ENCODE data around the gene ANKRD13B. TPM values are rescaled to one million over a fixed set of nuclear protein-coding genes. Genes with fewer than 3 reads are reported as not detected.

ANKRD13B gene
- total and polyA plus RNA-seq, 3 donors from 2014 or later: 32.8 to 59.8 (median 48.8) TPM

DNA sequence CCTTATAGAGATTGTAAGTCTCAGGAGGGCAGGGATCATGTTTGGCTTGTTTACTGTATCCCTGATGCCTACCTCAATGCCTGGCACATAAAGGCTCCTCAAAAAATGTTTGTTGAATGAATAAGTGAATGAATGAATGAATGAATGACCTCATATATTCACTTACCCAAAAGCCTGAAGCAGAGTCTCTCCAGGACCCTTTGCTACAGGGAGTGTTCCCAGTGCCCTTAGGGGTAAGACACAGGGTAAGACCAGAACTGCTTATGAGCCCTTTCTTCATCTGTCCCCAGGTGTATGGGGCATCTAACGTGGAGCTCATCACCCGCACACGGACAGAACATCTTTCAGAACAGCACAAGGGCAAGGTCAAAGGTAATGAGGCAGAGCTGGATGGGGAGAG is 17.5 kb downstream of the ANKRD13B start:
- Histone ChIP-seq H3K4me3 (no peak overlapping the region), H3K4me1 (peaks cover 20% of the 10 kb centered on the region), H3K9me3 (no peaks in the 10 kb centered on the region), H3K27me3 (no peaks in the 10 kb centered on the region), H3K27ac (no peak overlapping the region), H3K36me3 (ENCODE audit: low read depth, missing control alignments) (no peaks in the 10 kb centered on the region)
- intact Hi-C loops (cut with DNase I; ENCODE audit: low total_unique reads): no loop called here
- WGBS, 2 donors: 64 to 84% methylated on average over 3 of the region's 3 CpGs
- no peak for TF ChIP-seq POLR2A (IDR thresholded peaks at IDR 0.05)
- TF ChIP-seq, protein P1, sequence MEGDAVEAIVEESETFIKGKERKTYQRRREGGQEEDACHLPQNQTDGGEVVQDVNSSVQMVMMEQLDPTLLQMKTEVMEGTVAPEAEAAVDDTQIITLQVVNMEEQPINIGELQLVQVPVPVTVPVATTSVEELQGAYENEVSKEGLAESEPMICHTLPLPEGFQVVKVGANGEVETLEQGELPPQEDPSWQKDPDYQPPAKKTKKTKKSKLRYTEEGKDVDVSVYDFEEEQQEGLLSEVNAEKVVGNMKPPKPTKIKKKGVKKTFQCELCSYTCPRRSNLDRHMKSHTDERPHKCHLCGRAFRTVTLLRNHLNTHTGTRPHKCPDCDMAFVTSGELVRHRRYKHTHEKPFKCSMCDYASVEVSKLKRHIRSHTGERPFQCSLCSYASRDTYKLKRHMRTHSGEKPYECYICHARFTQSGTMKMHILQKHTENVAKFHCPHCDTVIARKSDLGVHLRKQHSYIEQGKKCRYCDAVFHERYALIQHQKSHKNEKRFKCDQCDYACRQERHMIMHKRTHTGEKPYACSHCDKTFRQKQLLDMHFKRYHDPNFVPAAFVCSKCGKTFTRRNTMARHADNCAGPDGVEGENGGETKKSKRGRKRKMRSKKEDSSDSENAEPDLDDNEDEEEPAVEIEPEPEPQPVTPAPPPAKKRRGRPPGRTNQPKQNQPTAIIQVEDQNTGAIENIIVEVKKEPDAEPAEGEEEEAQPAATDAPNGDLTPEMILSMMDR (IDR thresholded peaks at IDR 0.05): no peak
- no peak for DNase-seq

DNA sequence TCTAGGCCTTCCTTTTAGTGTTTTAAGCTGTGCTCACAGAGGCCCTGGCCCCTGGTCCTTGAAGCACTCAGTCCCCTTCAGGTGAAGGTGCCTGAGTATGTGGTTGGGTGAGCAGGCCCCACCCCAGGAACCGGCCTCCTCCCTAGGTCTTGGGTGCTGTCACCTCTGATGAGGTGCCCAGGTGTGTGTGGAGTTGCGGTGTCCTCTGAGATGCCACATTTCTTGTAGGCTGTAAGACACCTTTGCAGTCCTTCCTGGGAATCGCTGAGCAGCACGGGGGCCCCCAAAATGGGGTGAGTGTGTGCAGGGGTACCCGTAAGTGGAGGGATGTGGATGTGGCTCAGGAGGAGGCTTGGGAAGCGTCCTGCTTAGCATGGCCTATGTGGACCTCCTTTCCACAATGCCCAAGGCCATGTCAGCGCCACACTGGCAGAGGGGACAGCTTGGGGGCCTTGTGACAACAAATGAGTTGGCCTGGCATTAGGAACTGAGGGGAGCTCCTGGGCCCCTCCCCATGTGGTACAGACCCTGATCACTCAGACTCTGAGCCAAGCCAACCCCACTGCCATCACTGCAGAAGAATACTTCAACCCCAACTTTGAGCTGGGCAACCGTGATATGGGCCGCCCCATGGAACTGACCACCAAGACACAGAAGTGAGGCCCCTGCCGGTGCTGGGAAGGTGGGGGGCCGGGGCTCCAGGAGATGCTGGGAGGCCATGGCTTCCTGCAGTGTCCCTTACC is 18.6 kb downstream of the ANKRD13B start:
- no peak overlapping the region for H3K4me3 ChIP-seq
- no peak for DNase-seq
- H3K27ac ChIP-seq: no peak overlapping the region
- H3K4me1 ChIP-seq: peaks cover 30% of the 10 kb centered on the region
- TF ChIP-seq, protein P1 (IDR thresholded peaks at IDR 0.05): no peak
- TF ChIP-seq POLR2A (IDR thresholded peaks at IDR 0.05): no peak
- intact Hi-C loops (cut with DNase I; ENCODE audit: low total_unique reads): no loop called here
- no peaks in the 10 kb centered on the region for H3K36me3 ChIP-seq (ENCODE audit: low read depth, missing control alignments)
- 94 to 100% methylated on average over 6 to 11 of the region's 11 CpGs for WGBS, 2 donors
- no peaks in the 10 kb centered on the region for H3K27me3 ChIP-seq
- no peaks in the 10 kb centered on the region for H3K9me3 ChIP-seq

DNA sequence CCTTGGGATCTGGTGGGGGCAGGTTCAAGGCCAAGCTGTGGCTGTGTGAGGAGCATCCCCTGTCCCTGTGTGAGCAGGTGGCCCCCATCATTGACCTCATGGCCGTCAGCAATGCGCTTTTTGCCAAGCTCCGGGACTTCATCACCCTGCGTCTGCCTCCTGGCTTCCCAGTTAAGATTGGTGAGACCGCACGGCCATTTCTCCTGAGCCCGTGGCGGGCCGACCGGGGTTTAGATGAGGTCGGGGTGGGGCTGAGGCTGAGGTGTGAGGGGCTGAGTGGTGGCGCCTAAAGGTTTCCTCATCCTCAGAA is 19.1 kb downstream of the ANKRD13B start:
- TF ChIP-seq POLR2A (IDR thresholded peaks at IDR 0.05): no peak
- TF ChIP-seq, protein P1 (IDR thresholded peaks at IDR 0.05): no peak
- WGBS, 2 donors: 65 to 75% methylated on average over 5 to 11 of the region's 12 CpGs
- Histone ChIP-seq H3K36me3 (ENCODE audit: low read depth, missing control alignments) (no peaks in the 10 kb centered on the region), H3K4me1 (peaks cover 36% of the 10 kb centered on the region), H3K27me3 (no peaks in the 10 kb centered on the region), H3K9me3 (no peaks in the 10 kb centered on the region), H3K27ac (no peak overlapping the region), H3K4me3 (no peak overlapping the region)
- intact Hi-C loops (cut with DNase I; ENCODE audit: low total_unique reads): no loop called here
- no peak for DNase-seq

DNA sequence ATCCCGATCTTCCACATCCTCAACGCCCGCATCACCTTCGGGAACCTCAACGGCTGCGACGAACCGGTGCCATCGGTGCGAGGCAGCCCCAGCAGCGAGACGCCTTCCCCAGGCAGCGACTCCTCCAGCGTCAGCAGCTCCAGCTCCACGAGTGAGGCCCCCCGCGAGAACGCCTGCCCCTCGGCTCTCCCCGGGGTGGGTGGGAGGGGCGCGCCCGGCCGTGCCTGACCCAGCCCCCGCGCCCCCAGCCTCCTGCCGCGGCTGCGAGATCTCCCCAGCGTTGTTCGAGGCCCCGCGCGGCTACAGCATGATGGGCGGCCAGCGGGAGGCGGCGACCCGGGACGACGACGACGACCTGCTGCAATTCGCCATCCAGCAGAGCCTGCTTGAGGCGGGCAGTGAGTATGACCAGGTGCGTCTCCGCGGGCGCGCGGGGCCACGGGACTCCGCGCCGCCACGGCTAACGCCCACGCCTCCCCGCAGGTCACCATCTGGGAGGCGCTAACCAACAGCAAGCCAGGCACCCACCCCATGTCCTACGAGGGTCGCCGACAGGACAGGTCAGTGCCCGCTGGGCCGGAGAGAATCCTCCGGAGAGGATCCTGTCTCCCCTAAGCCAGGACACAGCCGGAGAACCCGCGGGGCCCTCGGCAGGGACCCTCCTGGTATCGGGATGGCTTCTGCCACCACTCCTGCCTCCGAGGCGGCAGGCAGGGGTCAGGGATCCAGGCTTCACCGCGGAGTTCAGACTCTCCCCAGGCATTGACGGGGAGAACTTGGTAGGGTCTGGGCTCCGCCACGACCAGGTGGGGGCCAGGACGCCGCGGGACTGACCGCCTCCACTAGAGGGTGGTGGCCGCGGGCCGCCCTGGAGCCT is 19.7 kb downstream of the ANKRD13B start:
- Histone ChIP-seq H3K27me3 (no peaks in the 10 kb centered on the region), H3K4me3 (peak overlapping the region; percentile 31 to 47), H3K27ac (no peak overlapping the region), H3K4me1 (peaks cover 39% of the 10 kb centered on the region), H3K36me3 (ENCODE audit: low read depth, missing control alignments) (no peaks in the 10 kb centered on the region), H3K9me3 (no peaks in the 10 kb centered on the region)
- WGBS, 2 donors: 43% methylated on average over 10 to 70 of the region's 85 CpGs
- intact Hi-C loops (cut with DNase I; ENCODE audit: low total_unique reads): no loop called here
- no peak for TF ChIP-seq POLR2A (IDR thresholded peaks at IDR 0.05)
- TF ChIP-seq, protein P1 (IDR thresholded peaks at IDR 0.05): no peak
- DNase-seq: no peak
